Ovary (tissue), 3 donors: ENCODE results near the gene PTPN18.

ENCODE experiments used
- CTCF ChIP-seq, 3 donors: fragments of 450-650 bp in 2 of 3; fragments of 200-600 bp in 1 of 3; IDR thresholded peaks; one replicate each; pipeline versions ENCODE4 v1.5.1 to v1.8.0; 2016 to 2022; ENCODE audit warnings: antibody characterized with exemption in 3 of 3, mild to moderate bottlenecking in 1 of 3
- EP300 ChIP-seq: sonication (generic); formaldehyde crosslinking; IDR thresholded peaks from one replicate; pipeline ENCODE4 v1.6.1; 2017; ENCODE audit warnings: antibody characterized with exemption
- donor health status: DM: no; HTN: no; CAD: no.

DNA sequence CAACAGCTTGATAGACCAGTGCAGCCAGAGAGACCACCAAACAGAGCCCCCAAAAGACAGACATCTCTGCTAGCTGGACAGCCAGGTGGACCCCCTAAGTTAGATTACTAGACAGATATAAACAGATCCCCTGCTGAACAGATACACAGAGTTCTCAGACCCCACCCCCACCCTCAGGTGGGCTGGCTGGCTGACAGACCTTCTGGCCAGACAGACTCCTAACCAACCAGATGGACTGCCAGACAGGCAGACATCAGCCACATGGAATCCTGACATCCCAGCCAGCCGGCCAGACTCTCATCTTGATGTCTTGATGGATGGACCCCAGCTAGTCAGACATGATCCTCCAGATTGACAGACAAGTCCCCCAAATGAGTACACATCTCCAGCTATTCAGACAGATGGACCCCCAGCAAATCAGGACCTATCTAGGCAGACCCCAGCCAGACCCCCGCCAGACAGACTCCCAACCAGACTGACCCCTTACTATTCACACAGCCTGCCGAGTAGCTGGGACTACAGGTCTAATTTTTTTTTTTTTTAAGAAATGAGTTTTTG is 18.0 kb downstream of the PTPN18 start:
- TF ChIP-seq CTCF (IDR thresholded peaks at IDR 0.05) (no peak), EP300 (no peak)
